ENCODE measurements around the gene DNAAF1.

- TF ChIP-seq CTCF (IDR thresholded peaks at IDR 0.05) = no peak
- TF ChIP-seq POLR2A (IDR thresholded peaks at IDR 0.05) = no peak
Measured at GRCh38 chr16:84184775-84185174, 39.7 kb downstream of the DNAAF1 start.

Data from esophagus squamous epithelium (tissue), 4 donors.